Peyer's patch (tissue), 4 donors: Measurements from ENCODE around the gene DIS3L2.

Experiments
- POLR2A ChIP-seq, 2 donors: fragments of 450-650 bp; IDR thresholded peaks; one replicate each; pipeline ENCODE4 v1.5.1; 2017; ENCODE audit warnings: antibody characterized with exemption in 2 of 2, mild to moderate bottlenecking in 2 of 2, moderate library complexity in 2 of 2
- TF ChIP-seq, protein P1 (sequence below), 6 experiments: fragments of 450-650 bp in 4 of 6; fragments of 200-600 bp in 2 of 6; sonication (generic) in 1 of 6; IDR thresholded peaks; one replicate each; pipeline ENCODE4 v1.5.1; 2017 to 2019; ENCODE audit warnings: antibody characterized with exemption in 6 of 6, mild to moderate bottlenecking in 3 of 6, moderate library complexity in 1 of 6

- TF ChIP-seq, protein P1, sequence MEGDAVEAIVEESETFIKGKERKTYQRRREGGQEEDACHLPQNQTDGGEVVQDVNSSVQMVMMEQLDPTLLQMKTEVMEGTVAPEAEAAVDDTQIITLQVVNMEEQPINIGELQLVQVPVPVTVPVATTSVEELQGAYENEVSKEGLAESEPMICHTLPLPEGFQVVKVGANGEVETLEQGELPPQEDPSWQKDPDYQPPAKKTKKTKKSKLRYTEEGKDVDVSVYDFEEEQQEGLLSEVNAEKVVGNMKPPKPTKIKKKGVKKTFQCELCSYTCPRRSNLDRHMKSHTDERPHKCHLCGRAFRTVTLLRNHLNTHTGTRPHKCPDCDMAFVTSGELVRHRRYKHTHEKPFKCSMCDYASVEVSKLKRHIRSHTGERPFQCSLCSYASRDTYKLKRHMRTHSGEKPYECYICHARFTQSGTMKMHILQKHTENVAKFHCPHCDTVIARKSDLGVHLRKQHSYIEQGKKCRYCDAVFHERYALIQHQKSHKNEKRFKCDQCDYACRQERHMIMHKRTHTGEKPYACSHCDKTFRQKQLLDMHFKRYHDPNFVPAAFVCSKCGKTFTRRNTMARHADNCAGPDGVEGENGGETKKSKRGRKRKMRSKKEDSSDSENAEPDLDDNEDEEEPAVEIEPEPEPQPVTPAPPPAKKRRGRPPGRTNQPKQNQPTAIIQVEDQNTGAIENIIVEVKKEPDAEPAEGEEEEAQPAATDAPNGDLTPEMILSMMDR (IDR thresholded peaks at IDR 0.05): no peak
- no peak for TF ChIP-seq POLR2A (IDR thresholded peaks at IDR 0.05)
Observed at GRCh38 chr2:232142502-232142901, 181.0 kb downstream of the DIS3L2 start.
